CD4-positive, alpha-beta T cell (primary cell): ENCODE results near the gene ATP12A. TPM values are rescaled to one million over a fixed set of nuclear protein-coding genes. Genes with fewer than 3 reads are reported as not detected.

Experiments used
- ATAC-seq: fragments of 200-7000 bp; cut with Tn5 transposase; one replicate; pipeline ENCODE4 v1.10.0; 2022; ENCODE audit warnings: mild to moderate bottlenecking; ENCODE audit not compliant: poor library complexity
- CTCF ChIA-PET: fragments of 350-600 bp; sonication (Branson Sonifier 250); formaldehyde crosslinking; loops from one replicate; lab custom pipeline; 2021; ENCODE audit warnings: antibody characterized with exemption, inconsistent platforms; lab: Charles Lee
- POLR2A ChIA-PET: fragments of 350-600 bp; sonication (Branson Sonifier 250); formaldehyde crosslinking; loops from one replicate; lab custom pipeline; 2021; ENCODE audit warnings: antibody characterized with exemption, inconsistent platforms; lab: Charles Lee
- DNase-seq, 14 experiments: peaks; one replicate each; pipeline ENCODE4 v3.0.0-alpha.2; 2013 to 2020; ENCODE audit warnings: mixed read lengths in 2 of 14
- H3K27ac ChIP-seq, 2 donors: one replicate each; pipeline versions ENCODE4 v1.5.1 to v1.7.0; 2013; ENCODE audit warnings: low read length in 2 of 2, low read depth in 1 of 2, mild to moderate bottlenecking in 1 of 2
- H3K27me3 ChIP-seq, 2 experiments: 1 replicate in 1 of 2; 2 replicates in 1 of 2; pipeline versions ENCODE4 v1.6.1 to v1.7.0; 2013; ENCODE audit warnings: low read length in 2 of 2, control low read depth in 1 of 2, mild to moderate bottlenecking in 1 of 2, moderate library complexity in 1 of 2; ENCODE audit not compliant: insufficient read depth in 2 of 2, control insufficient read depth in 1 of 2
- H3K36me3 ChIP-seq: one replicate; pipeline ENCODE4 v1.6.1; 2013; ENCODE audit warnings: low read length, control low read depth; ENCODE audit not compliant: insufficient read depth
- H3K4me1 ChIP-seq: one replicate; pipeline ENCODE4 v1.6.1; 2013; ENCODE audit warnings: low read length, control low read depth; ENCODE audit not compliant: insufficient read depth
- H3K4me3 ChIP-seq: one replicate; pipeline ENCODE4 v1.5.1; 2013; ENCODE audit warnings: mild to moderate bottlenecking, low read length, moderate library complexity
- H3K9me3 ChIP-seq, 2 experiments: 1 replicate in 1 of 2; 2 replicates in 1 of 2; pipeline versions ENCODE4 v1.6.1 to v1.7.0; 2013; ENCODE audit warnings: low read length in 2 of 2, mild to moderate bottlenecking in 2 of 2, control low read depth in 1 of 2, moderate library complexity in 1 of 2; ENCODE audit not compliant: control insufficient read depth in 1 of 2, insufficient read depth in 1 of 2
- H3K27ac Mint-ChIP-seq: one replicate; pipeline ENCODE4 v1.8.0; 2020; ENCODE audit warnings: mixed read lengths
- H3K27me3 Mint-ChIP-seq: one replicate; pipeline ENCODE4 v1.8.0; 2021; ENCODE audit warnings: mixed read lengths
- H3K36me3 Mint-ChIP-seq: one replicate; pipeline ENCODE4 v1.8.0; 2021; ENCODE audit warnings: low read depth, mixed read lengths
- H3K4me1 Mint-ChIP-seq: one replicate; pipeline ENCODE4 v1.8.0; 2021; ENCODE audit warnings: low read depth, mixed read lengths
- H3K4me3 Mint-ChIP-seq: one replicate; pipeline ENCODE4 v1.8.0; 2020; ENCODE audit warnings: mild to moderate bottlenecking, mixed read lengths
- H3K9me3 Mint-ChIP-seq: one replicate; pipeline ENCODE4 v1.8.0; 2020; ENCODE audit warnings: mixed read lengths
- intact Hi-C, 2 experiments: fragments of 100-400 bp; cut with DNase I in 1 of 2; cut with micrococcal nuclease in 1 of 2; formaldehyde crosslinking; loops; one replicate each; pipeline versions ENCODE4 v1.15.1 to v1.9.0; 2023 to 2025; cut with DNase I, micrococcal nuclease
- total RNA-seq, 174 experiments: library from RNA in 2 of 174; stranded (reverse) in 2 of 174; gene quantifications; one replicate each; pipeline ENCODE4 v1.2.3 and lab custom pipeline; 2021 to 2026
- TF ChIP-seq, protein P1 (sequence below): fragments of 200-600 bp; IDR thresholded peaks from one replicate; pipeline ENCODE4 v1.8.0; 2022; ENCODE audit warnings: antibody characterized with exemption, mild to moderate bottlenecking

ATP12A gene
- total RNA-seq, 2 experiments from 2014 or later = 0.05 to 0.06 TPM

DNA sequence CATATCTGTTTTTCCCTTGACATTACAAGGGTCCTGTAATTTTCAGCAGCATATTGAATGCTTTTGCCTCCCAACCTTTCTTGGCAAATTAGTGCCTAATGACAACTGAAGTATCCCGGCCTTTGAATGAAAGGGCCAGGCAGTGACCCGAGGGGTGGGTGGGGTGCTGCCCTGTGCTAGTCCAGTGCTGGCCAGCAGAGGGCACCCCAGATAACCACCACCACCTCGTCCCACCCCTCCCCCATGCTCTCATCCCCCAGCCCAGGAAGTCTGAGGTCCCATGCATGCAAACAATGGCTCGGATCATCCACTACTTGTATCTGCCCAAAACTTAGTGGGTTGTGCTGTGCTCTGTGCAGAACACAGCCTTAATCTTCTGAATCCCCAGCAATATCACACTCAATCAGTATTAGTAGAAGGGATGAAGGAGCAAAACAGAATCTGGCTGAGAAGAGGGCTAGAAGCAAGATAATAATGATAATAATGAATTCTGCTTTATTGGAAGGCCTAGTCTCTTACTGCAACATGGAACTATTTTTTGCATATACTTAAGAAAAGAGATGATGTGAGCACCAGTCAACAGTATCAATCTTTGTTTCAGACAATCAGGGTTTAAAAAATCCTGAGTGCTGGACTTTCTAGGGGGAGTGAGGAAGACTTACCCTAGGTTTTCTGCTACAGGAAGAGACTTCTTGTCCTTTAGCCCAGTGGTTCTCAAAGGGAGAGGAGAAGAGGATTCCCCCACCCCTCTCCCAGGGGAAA lies 3.8 kb downstream of the ATP12A start:
- no peaks in the 10 kb centered on the region for H3K36me3 ChIP-seq
- Mint-ChIP-seq H3K9me3 (no peaks in the 10 kb centered on the region), H3K27me3 (peaks cover 19% of the 10 kb centered on the region), H3K4me1 (peaks cover 30% of the 10 kb centered on the region), H3K27ac (peak overlapping the region; percentile 2), H3K36me3 (no peaks in the 10 kb centered on the region), H3K4me3 (peak overlapping the region; percentile 17)
- H3K4me1 ChIP-seq = peaks cover 35% of the 10 kb centered on the region
- H3K27me3 ChIP-seq = peaks cover 13 to 22% of the 10 kb centered on the region in 2 experiments
- CTCF ChIA-PET = interaction anchor here (0.6 kb wide), 1 partner anchor 44 kb away, joined by 4 read pairs; no protein-coding TSS in a partner anchor
- POLR2A ChIA-PET = interaction anchor here (1.0 to 1.3 kb wide), 3 partner anchors 26 to 78 kb away, joined by 3 to 5 read pairs (median 4); no protein-coding TSS in a partner anchor
- H3K9me3 ChIP-seq = peaks cover 0 to 8% of the 10 kb centered on the region in 2 experiments
- intact Hi-C loops = loop anchor here (2.0 kb wide), 2 partner anchors 43 to 45 kb away; no protein-coding TSS in a partner anchor
- peak; percentile 29 to 82 (median 56) for DNase-seq
- ATAC-seq = peak; percentile 79
- TF ChIP-seq, protein P1, sequence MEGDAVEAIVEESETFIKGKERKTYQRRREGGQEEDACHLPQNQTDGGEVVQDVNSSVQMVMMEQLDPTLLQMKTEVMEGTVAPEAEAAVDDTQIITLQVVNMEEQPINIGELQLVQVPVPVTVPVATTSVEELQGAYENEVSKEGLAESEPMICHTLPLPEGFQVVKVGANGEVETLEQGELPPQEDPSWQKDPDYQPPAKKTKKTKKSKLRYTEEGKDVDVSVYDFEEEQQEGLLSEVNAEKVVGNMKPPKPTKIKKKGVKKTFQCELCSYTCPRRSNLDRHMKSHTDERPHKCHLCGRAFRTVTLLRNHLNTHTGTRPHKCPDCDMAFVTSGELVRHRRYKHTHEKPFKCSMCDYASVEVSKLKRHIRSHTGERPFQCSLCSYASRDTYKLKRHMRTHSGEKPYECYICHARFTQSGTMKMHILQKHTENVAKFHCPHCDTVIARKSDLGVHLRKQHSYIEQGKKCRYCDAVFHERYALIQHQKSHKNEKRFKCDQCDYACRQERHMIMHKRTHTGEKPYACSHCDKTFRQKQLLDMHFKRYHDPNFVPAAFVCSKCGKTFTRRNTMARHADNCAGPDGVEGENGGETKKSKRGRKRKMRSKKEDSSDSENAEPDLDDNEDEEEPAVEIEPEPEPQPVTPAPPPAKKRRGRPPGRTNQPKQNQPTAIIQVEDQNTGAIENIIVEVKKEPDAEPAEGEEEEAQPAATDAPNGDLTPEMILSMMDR = peak; percentile 89
- no peak overlapping the region for H3K4me3 ChIP-seq
- H3K27ac ChIP-seq = no peak overlapping the region

DNA sequence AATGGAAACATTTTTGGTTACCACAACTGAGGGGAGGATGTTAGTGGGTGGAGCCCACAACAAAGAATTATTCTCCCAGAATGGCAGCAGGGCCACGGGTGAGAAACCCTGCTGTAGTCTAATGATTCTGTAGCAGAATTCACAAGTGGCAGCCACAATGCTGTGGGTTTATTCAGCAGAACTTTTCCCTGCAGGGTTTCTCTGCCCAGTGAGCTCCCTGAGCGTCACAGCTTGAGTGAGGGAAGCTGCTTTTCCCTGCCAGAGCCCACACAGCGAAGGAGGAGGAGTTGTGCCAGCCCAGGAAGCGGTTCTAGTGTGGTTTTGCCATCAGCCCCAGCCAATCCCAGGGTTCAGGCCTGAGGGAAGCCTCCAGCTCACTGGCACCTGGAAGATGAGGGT lies 4.4 kb downstream of the ATP12A start:
- ChIA-PET POLR2A (interaction anchor here (1.0 to 1.3 kb wide), 3 partner anchors 10 to 79 kb away, joined by 3 to 5 read pairs (median 4); no protein-coding TSS in a partner anchor), CTCF (interaction anchor here (0.6 kb wide), 1 partner anchor 43 kb away, joined by 4 read pairs; no protein-coding TSS in a partner anchor)
- DNase-seq (peak in 4 of 14 experiments; percentile 25 to 57 (median 49)), ATAC-seq (peak; percentile 23)
- Mint-ChIP-seq H3K36me3 (no peaks in the 10 kb centered on the region), H3K27ac (no peak overlapping the region), H3K27me3 (peaks cover 13% of the 10 kb centered on the region), H3K4me1 (peaks cover 29% of the 10 kb centered on the region), H3K9me3 (no peaks in the 10 kb centered on the region), H3K4me3 (peak overlapping the region; percentile 17)
- Histone ChIP-seq H3K9me3 (peaks cover 0 to 8% of the 10 kb centered on the region in 2 experiments), H3K27ac (no peak overlapping the region), H3K36me3 (no peaks in the 10 kb centered on the region), H3K4me1 (peaks cover 35% of the 10 kb centered on the region), H3K27me3 (peaks cover 15 to 22% of the 10 kb centered on the region in 2 experiments), H3K4me3 (no peak overlapping the region)
- intact Hi-C loops = loop anchor here (2.0 kb wide), 2 partner anchors 42 to 44 kb away; no protein-coding TSS in a partner anchor
- TF ChIP-seq, protein P1 = no peak

DNA sequence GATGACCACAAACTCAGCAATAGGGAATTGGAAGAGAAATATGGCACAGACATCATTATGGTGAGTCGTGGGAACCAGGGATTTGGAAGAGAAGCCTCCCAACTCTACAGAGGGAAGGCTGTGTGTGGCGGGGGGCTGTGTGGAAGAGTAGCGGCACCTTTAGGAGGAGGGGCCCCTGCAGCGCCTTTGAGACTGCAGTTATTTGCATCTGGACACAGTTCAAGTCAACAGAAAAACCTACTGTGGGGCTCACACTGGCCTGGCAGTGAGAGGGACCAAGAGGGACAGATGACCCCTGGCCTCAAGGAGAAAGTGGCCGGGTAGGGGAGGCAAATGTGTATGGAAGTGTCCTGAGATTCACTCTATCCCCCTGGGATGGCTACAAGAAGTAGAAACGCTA lies 5.1 kb downstream of the ATP12A start:
- no peak overlapping the region for H3K27ac Mint-ChIP-seq
- POLR2A ChIA-PET = interaction anchor here (1.0 to 1.3 kb wide), 3 partner anchors 9 to 79 kb away, joined by 3 to 5 read pairs (median 4); no protein-coding TSS in a partner anchor

More for the DNA sequence above, 5.1 kb downstream of the ATP12A start:
- Histone ChIP-seq H3K27ac (no peak overlapping the region), H3K27me3 (peaks cover 9 to 15% of the 10 kb centered on the region in 2 experiments), H3K4me3 (no peak overlapping the region), H3K9me3 (peaks cover 0 to 4% of the 10 kb centered on the region in 2 experiments), H3K36me3 (no peaks in the 10 kb centered on the region), H3K4me1 (peaks cover 28% of the 10 kb centered on the region)
- TF ChIP-seq, protein P1 = no peak
- Mint-ChIP-seq H3K36me3 (no peaks in the 10 kb centered on the region), H3K9me3 (no peaks in the 10 kb centered on the region), H3K4me1 (peaks cover 24% of the 10 kb centered on the region), H3K4me3 (no peak overlapping the region), H3K27me3 (peaks cover 9% of the 10 kb centered on the region)
- intact Hi-C loops = loop anchor here (2.0 kb wide), 2 partner anchors 41 to 43 kb away; no protein-coding TSS in a partner anchor
- CTCF ChIA-PET = no interaction called here
- DNase-seq (no peak), ATAC-seq (no peak)
